Measurements from ENCODE around the gene TEX9. TPM values are rescaled to one million over a fixed set of nuclear protein-coding genes. Genes with fewer than 3 reads are reported as not detected.

Gene TEX9
- total and polyA plus RNA-seq, 2 of the 4 experiments (the other 2 are of a cell fraction), result 0.63 to 1.4 TPM

DNA sequence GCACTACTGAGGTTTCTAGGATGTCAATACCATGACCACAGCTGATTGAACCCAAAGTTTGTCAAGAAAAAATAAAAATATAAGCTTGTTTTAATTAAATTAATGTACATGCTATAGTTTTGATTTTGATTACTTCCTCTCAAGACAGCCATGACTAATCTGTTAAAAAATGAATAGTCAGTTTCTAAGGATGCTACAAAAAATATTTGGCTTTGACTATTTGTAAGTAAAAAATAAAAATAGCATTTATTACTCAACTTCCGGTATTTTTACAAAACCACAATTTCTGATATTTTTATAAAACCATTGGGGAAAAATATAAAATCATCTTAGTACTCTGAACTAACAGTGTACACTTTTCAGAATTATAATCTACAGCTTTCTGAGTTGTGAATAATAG lies 12.1 kb upstream of the TEX9 start:
- H3K9ac ChIP-seq (ENCODE audit: low read depth, low read length), result no peak overlapping the region
- H3K4me3 ChIP-seq (ENCODE audit: insufficient read depth, low read depth, low read length), result no peak overlapping the region
- no peak overlapping the region for H3K18ac ChIP-seq (ENCODE audit: low read depth, low read length)
- no peaks in the 10 kb centered on the region for H3K27me3 ChIP-seq (ENCODE audit: control insufficient read depth, insufficient read depth, low read length)
- no peak overlapping the region for H2BK20ac ChIP-seq (ENCODE audit: low read depth, low read length)
- no peak for TF ChIP-seq RFX5 (IDR thresholded peaks at IDR 0.05; ENCODE audit: low read depth, low read length)
- no peak for TF ChIP-seq RAD21 (IDR thresholded peaks at IDR 0.05; ENCODE audit: low read length)
- TF ChIP-seq BHLHE40 (IDR thresholded peaks at IDR 0.05; ENCODE audit: low read depth, low read length), result no peak
- TF ChIP-seq, protein P1, sequence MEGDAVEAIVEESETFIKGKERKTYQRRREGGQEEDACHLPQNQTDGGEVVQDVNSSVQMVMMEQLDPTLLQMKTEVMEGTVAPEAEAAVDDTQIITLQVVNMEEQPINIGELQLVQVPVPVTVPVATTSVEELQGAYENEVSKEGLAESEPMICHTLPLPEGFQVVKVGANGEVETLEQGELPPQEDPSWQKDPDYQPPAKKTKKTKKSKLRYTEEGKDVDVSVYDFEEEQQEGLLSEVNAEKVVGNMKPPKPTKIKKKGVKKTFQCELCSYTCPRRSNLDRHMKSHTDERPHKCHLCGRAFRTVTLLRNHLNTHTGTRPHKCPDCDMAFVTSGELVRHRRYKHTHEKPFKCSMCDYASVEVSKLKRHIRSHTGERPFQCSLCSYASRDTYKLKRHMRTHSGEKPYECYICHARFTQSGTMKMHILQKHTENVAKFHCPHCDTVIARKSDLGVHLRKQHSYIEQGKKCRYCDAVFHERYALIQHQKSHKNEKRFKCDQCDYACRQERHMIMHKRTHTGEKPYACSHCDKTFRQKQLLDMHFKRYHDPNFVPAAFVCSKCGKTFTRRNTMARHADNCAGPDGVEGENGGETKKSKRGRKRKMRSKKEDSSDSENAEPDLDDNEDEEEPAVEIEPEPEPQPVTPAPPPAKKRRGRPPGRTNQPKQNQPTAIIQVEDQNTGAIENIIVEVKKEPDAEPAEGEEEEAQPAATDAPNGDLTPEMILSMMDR (conservative IDR thresholded peaks at IDR 0.05; ENCODE audit: low read depth, low read length), result no peak
- no peak for TF ChIP-seq RCOR1 (IDR thresholded peaks at IDR 0.05; ENCODE audit: insufficient replicate concordance, low read length)
- TF ChIP-seq, protein P2, sequence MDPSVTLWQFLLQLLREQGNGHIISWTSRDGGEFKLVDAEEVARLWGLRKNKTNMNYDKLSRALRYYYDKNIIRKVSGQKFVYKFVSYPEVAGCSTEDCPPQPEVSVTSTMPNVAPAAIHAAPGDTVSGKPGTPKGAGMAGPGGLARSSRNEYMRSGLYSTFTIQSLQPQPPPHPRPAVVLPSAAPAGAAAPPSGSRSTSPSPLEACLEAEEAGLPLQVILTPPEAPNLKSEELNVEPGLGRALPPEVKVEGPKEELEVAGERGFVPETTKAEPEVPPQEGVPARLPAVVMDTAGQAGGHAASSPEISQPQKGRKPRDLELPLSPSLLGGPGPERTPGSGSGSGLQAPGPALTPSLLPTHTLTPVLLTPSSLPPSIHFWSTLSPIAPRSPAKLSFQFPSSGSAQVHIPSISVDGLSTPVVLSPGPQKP (IDR thresholded peaks at IDR 0.05; ENCODE audit: borderline replicate concordance, low read depth, low read length), result no peak
- TF ChIP-seq, protein P3, sequence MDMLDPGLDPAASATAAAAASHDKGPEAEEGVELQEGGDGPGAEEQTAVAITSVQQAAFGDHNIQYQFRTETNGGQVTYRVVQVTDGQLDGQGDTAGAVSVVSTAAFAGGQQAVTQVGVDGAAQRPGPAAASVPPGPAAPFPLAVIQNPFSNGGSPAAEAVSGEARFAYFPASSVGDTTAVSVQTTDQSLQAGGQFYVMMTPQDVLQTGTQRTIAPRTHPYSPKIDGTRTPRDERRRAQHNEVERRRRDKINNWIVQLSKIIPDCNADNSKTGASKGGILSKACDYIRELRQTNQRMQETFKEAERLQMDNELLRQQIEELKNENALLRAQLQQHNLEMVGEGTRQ (IDR thresholded peaks at IDR 0.05; ENCODE audit: low read depth, low read length), result no peak
- no peak for TF ChIP-seq MAZ (IDR thresholded peaks at IDR 0.05; ENCODE audit: borderline replicate concordance, low read depth, low read length)
- TF ChIP-seq CHD1 (IDR thresholded peaks at IDR 0.05; ENCODE audit: low read depth, low read length), result no peak
- no peak for TF ChIP-seq CEBPB (IDR thresholded peaks at IDR 0.05; ENCODE audit: low read depth, low read length)
- TF ChIP-seq FOS (IDR thresholded peaks at IDR 0.05; ENCODE audit: low read depth, low read length), result no peak
- no peak for TF ChIP-seq SMC3 (IDR thresholded peaks at IDR 0.05; ENCODE audit: low read depth, low read length)
- no peak for TF ChIP-seq POLR2A (IDR thresholded peaks at IDR 0.05; ENCODE audit: low read depth, low read length)
- TF ChIP-seq MXI1 (IDR thresholded peaks at IDR 0.05; ENCODE audit: borderline replicate concordance, low read depth, low read length), result no peak
- H3K4me2 ChIP-seq (ENCODE audit: low read depth, low read length), result no peak overlapping the region
- no peak overlapping the region for H3K14ac ChIP-seq (replicated peaks; ENCODE audit: low read depth, low read length)
- no peak overlapping the region for H3K27ac ChIP-seq (ENCODE audit: insufficient read depth, low read length)
- H2BK120ac ChIP-seq (ENCODE audit: low read depth, low read length), result no peak overlapping the region
- no peak overlapping the region for H2BK15ac ChIP-seq (ENCODE audit: low read depth, low read length)
- ChIA-PET CTCF (interaction anchor here (0.6 kb wide), 1 partner anchor 13 kb away, joined by 3 read pairs; no protein-coding TSS in a partner anchor), POLR2A (ENCODE audit: unreplicated experiment) (no interaction called here)
- no peaks in the 10 kb centered on the region for H3K36me3 ChIP-seq (ENCODE audit: control insufficient read depth, insufficient read depth, low read length)
- no peak overlapping the region for H4K91ac ChIP-seq (ENCODE audit: insufficient read depth, low read depth, low read length)
- ATAC-seq (ENCODE audit: low read depth) (no peak), DNase-seq (no peak)
- H3K4ac ChIP-seq (ENCODE audit: low read depth, low read length), result no peak overlapping the region
- no peak overlapping the region for H2AK9ac ChIP-seq (replicated peaks; ENCODE audit: low read depth, low read length, poor library complexity)
- H2BK5ac ChIP-seq (ENCODE audit: low read depth, low read length, poor library complexity, severe bottlenecking), result no peak overlapping the region
- dilution Hi-C loops (cut with HindIII; ENCODE audit: low sequenced_read_pairs, unreplicated experiment), result no loop called here
- no peaks in the 10 kb centered on the region for H3K4me1 ChIP-seq (ENCODE audit: control insufficient read depth, insufficient read depth, low read length)
- H4K8ac ChIP-seq (ENCODE audit: low read depth in 2 of 2, low read length in 2 of 2), result no peak overlapping the region
- no peaks in the 10 kb centered on the region for H3K9me3 ChIP-seq (ENCODE audit: control insufficient read depth, insufficient read depth, low read length)
- no peaks in the 10 kb centered on the region for H3K79me1 ChIP-seq (ENCODE audit: low read depth in 1 of 2, low read length in 2 of 2)
- no peak overlapping the region for H2AK5ac ChIP-seq (ENCODE audit: low read depth, low read length)
- H3K9me1 ChIP-seq (ENCODE audit: insufficient read depth, low read length), result no peaks in the 10 kb centered on the region
- in situ Hi-C loops (cut with MboI; ENCODE audit: low sequenced_read_pairs), result no loop called here
- H3K23ac ChIP-seq (ENCODE audit: low read depth, low read length), result no peak overlapping the region
- WGBS, 2 experiments (ENCODE audit: extremely low coverage in 2 of 2, insufficient read length in 1 of 2), result no CpG with 5 or more reads among the region's 1 CpG
- no TSS peak for BruUV-seq (replicated peaks)
- intact Hi-C loops (cut with micrococcal nuclease), result no loop called here
- no peaks in the 10 kb centered on the region for H4K20me1 ChIP-seq (ENCODE audit: insufficient read depth, low read length)
- no peak overlapping the region for H2AFZ ChIP-seq (replicated peaks; ENCODE audit: low read length, poor library complexity)
- no peak overlapping the region for H3K56ac ChIP-seq (ENCODE audit: extremely low read depth, insufficient read depth, low read length)
- no peak overlapping the region for H4K5ac ChIP-seq (ENCODE audit: low read depth, low read length)
